ENCODE data around the gene PIK3CB.

GRCh38 chr3:138827222-138827621 lies 7.5 kb downstream of the PIK3CB start:
- no peak for TF ChIP-seq POLR2A (IDR thresholded peaks at IDR 0.05; ENCODE audit: low read length)
- no peak for TF ChIP-seq GATA1 (IDR thresholded peaks at IDR 0.05; ENCODE audit: low read depth, low read length)
